GM23338 (cell line): ENCODE data around the gene THSD8. TPM values are rescaled to one million over a fixed set of nuclear protein-coding genes. Genes with fewer than 3 reads are reported as not detected.

Source experiments
- ATAC-seq: fragments of 200-7000 bp; cut with Tn5 transposase; 3 replicates; pipeline ENCODE4 v1.9.1; 2020
- DNase-seq: peaks from one replicate; pipeline ENCODE4 v3.0.0-alpha.2; 2015; ENCODE audit warnings: low spot score
- H2AFZ ChIP-seq: fragments of 200-600 bp; sonication (generic); 2 replicates; pipeline ENCODE4 v1.8.0; 2016; ENCODE audit warnings: antibody characterized with exemption, mild to moderate bottlenecking, moderate library complexity
- H3F3A ChIP-seq: fragments of 200-600 bp; sonication (generic); replicated peaks from 2 replicates; pipeline ENCODE4 v1.8.0; 2017; ENCODE audit warnings: antibody characterized with exemption, mixed run types, low read depth
- H3K27ac ChIP-seq: fragments of 200-600 bp; sonication (generic); 2 replicates; pipeline ENCODE4 v1.6.1; 2016; ENCODE audit warnings: low read depth
- H3K27me3 ChIP-seq: fragments of 200-600 bp; sonication (generic); 2 replicates; pipeline ENCODE4 v1.8.0; 2016; ENCODE audit warnings: mild to moderate bottlenecking, mixed run types, moderate library complexity; ENCODE audit not compliant: insufficient read depth
- H3K36me3 ChIP-seq: fragments of 200-600 bp; sonication (generic); 2 replicates; pipeline ENCODE4 v1.8.0; 2016; ENCODE audit warnings: mild to moderate bottlenecking; ENCODE audit not compliant: insufficient read depth
- H3K4me1 ChIP-seq: fragments of 200-600 bp; sonication (generic); 2 replicates; pipeline ENCODE4 v1.8.0; 2016; ENCODE audit warnings: mild to moderate bottlenecking, moderate library complexity; ENCODE audit not compliant: insufficient read depth
- H3K4me2 ChIP-seq: fragments of 200-600 bp; sonication (generic); 2 replicates; pipeline ENCODE4 v1.7.1; 2017; ENCODE audit warnings: mixed run types
- H3K4me3 ChIP-seq: fragments of 200-600 bp; sonication (generic); 2 replicates; pipeline ENCODE4 v1.6.1; 2016; ENCODE audit warnings: mixed run types
- H3K79me2 ChIP-seq: fragments of 200-600 bp; sonication (generic); replicated peaks from 2 replicates; pipeline ENCODE4 v1.8.0; 2017; ENCODE audit warnings: mild to moderate bottlenecking; ENCODE audit not compliant: insufficient read depth
- H3K9me2 ChIP-seq: fragments of 200-600 bp; sonication (generic); 2 replicates; pipeline ENCODE4 v1.8.0; 2017; ENCODE audit not compliant: insufficient read depth
- H4K20me1 ChIP-seq: fragments of 200-600 bp; sonication (generic); replicated peaks from 2 replicates; pipeline ENCODE4 v1.8.0; 2017; ENCODE audit warnings: mild to moderate bottlenecking; ENCODE audit not compliant: insufficient read depth
- H3K27ac Mint-ChIP-seq: 2 replicates; pipeline ENCODE4 v1.8.0; 2020; ENCODE audit warnings: inconsistent platforms, mild to moderate bottlenecking, moderate library complexity, mixed read lengths
- H3K27me3 Mint-ChIP-seq: 3 replicates; pipeline ENCODE4 v1.8.0; 2022; ENCODE audit warnings: low read depth, mild to moderate bottlenecking, moderate library complexity, mixed read lengths, inconsistent platforms; ENCODE audit not compliant: insufficient read depth, poor library complexity
- H3K36me3 Mint-ChIP-seq: 3 replicates; pipeline ENCODE4 v1.8.0; 2021; ENCODE audit warnings: low read depth, mild to moderate bottlenecking, inconsistent platforms, moderate library complexity, mixed read lengths
- H3K4me1 Mint-ChIP-seq: 3 replicates; pipeline ENCODE4 v1.8.0; 2020; ENCODE audit warnings: mild to moderate bottlenecking, inconsistent platforms, mixed read lengths
- H3K4me3 Mint-ChIP-seq: 3 replicates; pipeline ENCODE4 v1.8.0; 2021; ENCODE audit warnings: moderate library complexity, mild to moderate bottlenecking, inconsistent platforms, mixed read lengths
- H3K9me3 Mint-ChIP-seq: 3 replicates; pipeline ENCODE4 v1.8.0; 2020; ENCODE audit warnings: moderate library complexity, mild to moderate bottlenecking, inconsistent platforms, mixed read lengths
- CTCF ChIP-seq, 2 experiments: fragments of 200-600 bp in 1 of 2; sonication (generic) in 1 of 2; conservative IDR thresholded peaks; 2 replicates each; pipeline versions ENCODE4 v1.5.1 to v1.6.1; 2016 to 2017; ENCODE audit warnings: antibody characterized with exemption in 2 of 2, low read depth in 2 of 2, mild to moderate bottlenecking in 2 of 2, moderate library complexity in 1 of 2
- ETS1 ChIP-seq: IDR thresholded peaks from 2 replicates; pipeline ENCODE4 v1.6.1; 2016; ENCODE audit warnings: antibody characterized with exemption
- EZH2phosphoT487 ChIP-seq: fragments of 200-600 bp; sonication (generic); IDR thresholded peaks from one replicate; pipeline ENCODE4 v1.8.1; 2018; ENCODE audit warnings: antibody characterized with exemption; ENCODE audit not compliant: unreplicated experiment
- JUNB ChIP-seq: IDR thresholded peaks from one replicate; pipeline ENCODE4 v1.6.1; 2016; ENCODE audit warnings: antibody characterized with exemption; ENCODE audit not compliant: unreplicated experiment
- NANOG ChIP-seq: IDR thresholded peaks from 2 replicates; pipeline ENCODE4 v1.6.1; 2016; ENCODE audit warnings: antibody characterized with exemption, borderline replicate concordance
- POLR2AphosphoS5 ChIP-seq: IDR thresholded peaks from 2 replicates; pipeline ENCODE4 v1.6.1; 2016; ENCODE audit warnings: antibody characterized with exemption, low read depth
- STAT1 ChIP-seq: IDR thresholded peaks from one replicate; pipeline ENCODE4 v1.6.1; 2016; ENCODE audit warnings: antibody characterized with exemption; ENCODE audit not compliant: unreplicated experiment
- ZNF114 ChIP-seq: fragments of 250-450 bp; sonication (Bioruptor Pico); IDR thresholded peaks from 2 replicates; pipeline ENCODE4 v1.5.0; 2020; ENCODE audit warnings: mild to moderate bottlenecking, moderate library complexity
- ZNF331 ChIP-seq: fragments of 250-450 bp; sonication (Bioruptor Pico); IDR thresholded peaks from 2 replicates; pipeline ENCODE4 v1.5.0; 2020; ENCODE audit warnings: low read depth, mild to moderate bottlenecking, moderate library complexity
- polyA plus RNA-seq: library from polyadenylated mRNA; unstranded; fragments of >200 nt; fragmentation: Nextera tagmentation; extraction: Ambion mirVana; gene quantifications from 2 replicates; pipeline ENCODE4 v1.2.1, GENCODE V29; 2016
- total RNA-seq: library from RNA; depleted of rRNA; stranded (reverse); fragments of >200 nt; shearing (Covaris generic); gene quantifications from 2 replicates; pipeline ENCODE4 v1.2.3, GENCODE V29; 2014
- TF ChIP-seq, protein P1 (sequence below): IDR thresholded peaks from one replicate; pipeline ENCODE4 v1.6.1; 2018; ENCODE audit warnings: antibody characterized with exemption; ENCODE audit not compliant: unreplicated experiment
- TF ChIP-seq, protein P2 (sequence below): fragments of 250-450 bp; sonication (Bioruptor Pico); IDR thresholded peaks from 2 replicates; pipeline ENCODE4 v1.5.0; 2020; ENCODE audit warnings: mild to moderate bottlenecking, moderate library complexity

Gene THSD8
- total and polyA plus RNA-seq, 2 experiments from 2014 or later: 0.38 to 38.5 TPM

- TF ChIP-seq, protein P1, sequence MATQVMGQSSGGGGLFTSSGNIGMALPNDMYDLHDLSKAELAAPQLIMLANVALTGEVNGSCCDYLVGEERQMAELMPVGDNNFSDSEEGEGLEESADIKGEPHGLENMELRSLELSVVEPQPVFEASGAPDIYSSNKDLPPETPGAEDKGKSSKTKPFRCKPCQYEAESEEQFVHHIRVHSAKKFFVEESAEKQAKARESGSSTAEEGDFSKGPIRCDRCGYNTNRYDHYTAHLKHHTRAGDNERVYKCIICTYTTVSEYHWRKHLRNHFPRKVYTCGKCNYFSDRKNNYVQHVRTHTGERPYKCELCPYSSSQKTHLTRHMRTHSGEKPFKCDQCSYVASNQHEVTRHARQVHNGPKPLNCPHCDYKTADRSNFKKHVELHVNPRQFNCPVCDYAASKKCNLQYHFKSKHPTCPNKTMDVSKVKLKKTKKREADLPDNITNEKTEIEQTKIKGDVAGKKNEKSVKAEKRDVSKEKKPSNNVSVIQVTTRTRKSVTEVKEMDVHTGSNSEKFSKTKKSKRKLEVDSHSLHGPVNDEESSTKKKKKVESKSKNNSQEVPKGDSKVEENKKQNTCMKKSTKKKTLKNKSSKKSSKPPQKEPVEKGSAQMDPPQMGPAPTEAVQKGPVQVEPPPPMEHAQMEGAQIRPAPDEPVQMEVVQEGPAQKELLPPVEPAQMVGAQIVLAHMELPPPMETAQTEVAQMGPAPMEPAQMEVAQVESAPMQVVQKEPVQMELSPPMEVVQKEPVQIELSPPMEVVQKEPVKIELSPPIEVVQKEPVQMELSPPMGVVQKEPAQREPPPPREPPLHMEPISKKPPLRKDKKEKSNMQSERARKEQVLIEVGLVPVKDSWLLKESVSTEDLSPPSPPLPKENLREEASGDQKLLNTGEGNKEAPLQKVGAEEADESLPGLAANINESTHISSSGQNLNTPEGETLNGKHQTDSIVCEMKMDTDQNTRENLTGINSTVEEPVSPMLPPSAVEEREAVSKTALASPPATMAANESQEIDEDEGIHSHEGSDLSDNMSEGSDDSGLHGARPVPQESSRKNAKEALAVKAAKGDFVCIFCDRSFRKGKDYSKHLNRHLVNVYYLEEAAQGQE: no peak
- TF ChIP-seq EZH2phosphoT487 (no peak), STAT1 (no peak), ETS1 (no peak), ZNF331 (no peak), CTCF (conservative IDR thresholded peaks at IDR 0.05; ENCODE audit: low read depth in 2 of 2) (no peak)
Observed at GRCh38 chr19:12786141-12786870, 15.6 kb upstream of the THSD8 start (continued).

DNA sequence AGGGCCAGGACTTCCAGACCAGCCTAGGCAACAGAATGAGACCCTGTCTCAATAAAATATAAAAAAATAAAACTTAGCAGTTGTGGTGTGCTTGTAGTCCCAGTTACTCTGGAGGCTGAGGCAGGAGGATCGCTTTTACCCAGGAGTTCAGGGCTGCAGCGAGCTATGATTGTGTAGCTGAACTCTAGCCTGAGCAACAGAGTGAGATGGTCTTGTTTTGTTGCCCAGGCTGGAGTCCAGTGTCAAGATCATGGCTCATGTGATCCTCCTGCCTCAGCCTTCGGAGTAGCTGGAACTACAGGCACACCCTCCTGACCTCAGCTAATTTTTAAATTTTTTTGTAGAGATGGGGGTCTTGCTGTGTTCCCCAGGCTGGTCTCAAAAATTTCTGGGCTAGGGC, 14.9 kb upstream of the THSD8 start:
- no peaks in the 10 kb centered on the region; the same call in 2 of the 3 replicates for H3K9me3 Mint-ChIP-seq
- ATAC-seq (no peak), DNase-seq (no peak)
- H3K4me3 Mint-ChIP-seq: no peak overlapping the region
- H3K27me3 Mint-ChIP-seq: peaks cover 27% of the 10 kb centered on the region
- H3K27ac Mint-ChIP-seq: no peak overlapping the region
- Histone ChIP-seq H3K4me3 (no peak overlapping the region), H3K27ac (no peak overlapping the region), H3K27me3 (peaks cover 14% of the 10 kb centered on the region), H2AFZ (no peak overlapping the region), H3K36me3 (no peaks in the 10 kb centered on the region), H3K4me1 (peaks cover 32% of the 10 kb centered on the region), H3K4me2 (no peak overlapping the region), H3K9me2 (no peaks in the 10 kb centered on the region), H4K20me1 (no peaks in the 10 kb centered on the region), H3K79me2 (no peaks in the 10 kb centered on the region), H3F3A (peaks cover 30% of the 10 kb centered on the region)
- H3K4me1 Mint-ChIP-seq: peaks cover 27% of the 10 kb centered on the region
- H3K36me3 Mint-ChIP-seq: no peaks in the 10 kb centered on the region; the same call in 2 of the 3 replicates
- TF ChIP-seq POLR2AphosphoS5 (no peak), ZNF114 (CRISPR knock-in tag) (no peak), EZH2phosphoT487 (no peak), NANOG (no peak), JUNB (no peak)
- TF ChIP-seq, protein P2, sequence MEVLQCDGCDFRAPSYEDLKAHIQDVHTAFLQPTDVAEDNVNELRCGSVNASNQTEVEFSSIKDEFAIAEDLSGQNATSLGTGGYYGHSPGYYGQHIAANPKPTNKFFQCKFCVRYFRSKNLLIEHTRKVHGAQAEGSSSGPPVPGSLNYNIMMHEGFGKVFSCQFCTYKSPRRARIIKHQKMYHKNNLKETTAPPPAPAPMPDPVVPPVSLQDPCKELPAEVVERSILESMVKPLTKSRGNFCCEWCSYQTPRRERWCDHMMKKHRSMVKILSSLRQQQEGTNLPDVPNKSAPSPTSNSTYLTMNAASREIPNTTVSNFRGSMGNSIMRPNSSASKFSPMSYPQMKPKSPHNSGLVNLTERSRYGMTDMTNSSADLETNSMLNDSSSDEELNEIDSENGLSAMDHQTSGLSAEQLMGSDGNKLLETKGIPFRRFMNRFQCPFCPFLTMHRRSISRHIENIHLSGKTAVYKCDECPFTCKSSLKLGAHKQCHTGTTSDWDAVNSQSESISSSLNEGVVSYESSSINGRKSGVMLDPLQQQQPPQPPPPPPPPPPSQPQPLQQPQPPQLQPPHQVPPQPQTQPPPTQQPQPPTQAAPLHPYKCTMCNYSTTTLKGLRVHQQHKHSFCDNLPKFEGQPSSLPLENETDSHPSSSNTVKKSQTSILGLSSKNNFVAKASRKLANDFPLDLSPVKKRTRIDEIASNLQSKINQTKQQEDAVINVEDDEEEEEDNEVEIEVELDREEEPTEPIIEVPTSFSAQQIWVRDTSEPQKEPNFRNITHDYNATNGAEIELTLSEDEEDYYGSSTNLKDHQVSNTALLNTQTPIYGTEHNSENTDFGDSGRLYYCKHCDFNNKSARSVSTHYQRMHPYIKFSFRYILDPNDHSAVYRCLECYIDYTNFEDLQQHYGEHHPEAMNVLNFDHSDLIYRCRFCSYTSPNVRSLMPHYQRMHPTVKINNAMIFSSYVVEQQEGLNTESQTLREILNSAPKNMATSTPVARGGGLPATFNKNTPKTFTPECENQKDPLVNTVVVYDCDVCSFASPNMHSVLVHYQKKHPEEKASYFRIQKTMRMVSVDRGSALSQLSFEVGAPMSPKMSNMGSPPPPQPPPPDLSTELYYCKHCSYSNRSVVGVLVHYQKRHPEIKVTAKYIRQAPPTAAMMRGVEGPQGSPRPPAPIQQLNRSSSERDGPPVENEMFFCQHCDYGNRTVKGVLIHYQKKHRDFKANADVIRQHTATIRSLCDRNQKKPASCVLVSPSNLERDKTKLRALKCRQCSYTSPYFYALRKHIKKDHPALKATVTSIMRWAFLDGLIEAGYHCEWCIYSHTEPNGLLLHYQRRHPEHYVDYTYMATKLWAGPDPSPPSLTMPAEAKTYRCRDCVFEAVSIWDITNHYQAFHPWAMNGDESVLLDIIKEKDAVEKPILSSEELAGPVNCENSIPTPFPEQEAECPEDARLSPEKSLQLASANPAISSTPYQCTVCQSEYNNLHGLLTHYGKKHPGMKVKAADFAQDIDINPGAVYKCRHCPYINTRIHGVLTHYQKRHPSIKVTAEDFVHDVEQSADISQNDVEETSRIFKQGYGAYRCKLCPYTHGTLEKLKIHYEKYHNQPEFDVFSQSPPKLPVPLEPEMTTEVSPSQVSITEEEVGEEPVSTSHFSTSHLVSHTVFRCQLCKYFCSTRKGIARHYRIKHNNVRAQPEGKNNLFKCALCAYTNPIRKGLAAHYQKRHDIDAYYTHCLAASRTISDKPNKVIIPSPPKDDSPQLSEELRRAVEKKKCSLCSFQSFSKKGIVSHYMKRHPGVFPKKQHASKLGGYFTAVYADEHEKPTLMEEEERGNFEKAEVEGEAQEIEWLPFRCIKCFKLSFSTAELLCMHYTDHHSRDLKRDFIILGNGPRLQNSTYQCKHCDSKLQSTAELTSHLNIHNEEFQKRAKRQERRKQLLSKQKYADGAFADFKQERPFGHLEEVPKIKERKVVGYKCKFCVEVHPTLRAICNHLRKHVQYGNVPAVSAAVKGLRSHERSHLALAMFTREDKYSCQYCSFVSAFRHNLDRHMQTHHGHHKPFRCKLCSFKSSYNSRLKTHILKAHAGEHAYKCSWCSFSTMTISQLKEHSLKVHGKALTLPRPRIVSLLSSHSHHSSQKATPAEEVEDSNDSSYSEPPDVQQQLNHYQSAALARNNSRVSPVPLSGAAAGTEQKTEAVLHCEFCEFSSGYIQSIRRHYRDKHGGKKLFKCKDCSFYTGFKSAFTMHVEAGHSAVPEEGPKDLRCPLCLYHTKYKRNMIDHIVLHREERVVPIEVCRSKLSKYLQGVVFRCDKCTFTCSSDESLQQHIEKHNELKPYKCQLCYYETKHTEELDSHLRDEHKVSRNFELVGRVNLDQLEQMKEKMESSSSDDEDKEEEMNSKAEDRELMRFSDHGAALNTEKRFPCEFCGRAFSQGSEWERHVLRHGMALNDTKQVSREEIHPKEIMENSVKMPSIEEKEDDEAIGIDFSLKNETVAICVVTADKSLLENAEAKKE (CRISPR knock-in tag): no peak
